ENCODE data around the gene WNT3. TPM values are rescaled to one million over a fixed set of nuclear protein-coding genes. Genes with fewer than 3 reads are reported as not detected.

Gene WNT3
- total and polyA plus RNA-seq, 2 of the 8 experiments (the other 6 are each of a cell fraction or from before 2014, with no cell fraction given), result 0.56 to 2.0 TPM

- 93% methylated on average over 15 of the region's 15 CpGs; no CpG with 5 or more reads in 1 of the 2 experiments for WGBS, 2 experiments (ENCODE audit: extremely low coverage in 1 of 2, insufficient coverage in 1 of 2, insufficient read length in 1 of 2, insufficient replicate concordance in 2 of 2, low coverage in 1 of 2, low lambda C conversion rate in 2 of 2, missing lambda C conversion rate in 1 of 2)
- TF ChIP-seq YY1 (IDR thresholded peaks at IDR 0.05; ENCODE audit: low read depth, low read length), result no peak
- no peak for TF ChIP-seq RXRA (IDR thresholded peaks at IDR 0.05; ENCODE audit: insufficient read depth, low read depth, low read length)
- no peak for TF ChIP-seq EGR1 (IDR thresholded peaks at IDR 0.05; ENCODE audit: borderline replicate concordance, low read depth, low read length)
- no peak for TF ChIP-seq CHD2 (IDR thresholded peaks at IDR 0.05; ENCODE audit: low read length)
- no peak for TF ChIP-seq CTBP2 (IDR thresholded peaks at IDR 0.05; ENCODE audit: borderline replicate concordance, insufficient read depth, insufficient read length, low read length)
- TF ChIP-seq ATF3 (IDR thresholded peaks at IDR 0.05; ENCODE audit: insufficient read depth, low read depth, low read length), result no peak
- TF ChIP-seq SRF (IDR thresholded peaks at IDR 0.05; ENCODE audit: low read depth, low read length), result no peak
- TF ChIP-seq TEAD4 (IDR thresholded peaks at IDR 0.05; ENCODE audit: low read depth, low read length), result no peak
- TF ChIP-seq FOSL1 (IDR thresholded peaks at IDR 0.05; ENCODE audit: insufficient read depth, low read depth, low read length), result no peak
Observed at GRCh38 chr17:46768540-46768870, 50.0 kb downstream of the WNT3 start.

More at GRCh38 chr17:46768540-46768870, 50.0 kb downstream of the WNT3 start:
- H3K27ac ChIP-seq (ENCODE audit: low read depth, low read length), result no peak overlapping the region
- H2BK120ac ChIP-seq (replicated peaks; ENCODE audit: low read depth, low read length), result no peak overlapping the region
- FAIRE-seq (no peak), DNase-seq (ENCODE audit: low read depth in 1 of 2, low spot score in 2 of 2) (no peak)
- no peak overlapping the region for H3K9ac ChIP-seq (replicated peaks in 1 of 4; ENCODE audit: extremely low read depth in 1 of 4, low read depth in 3 of 4, low read length in 3 of 4)
- H4K91ac ChIP-seq (replicated peaks; ENCODE audit: insufficient read length, low read length), result no peak overlapping the region
- ChIA-PET CTCF (ENCODE audit: partially characterized antibody) (interaction anchor here (1.2 kb wide), 1 partner anchor 26 kb away, joined by 3 read pairs; no protein-coding TSS in a partner anchor), POLR2A (ENCODE audit: partially characterized antibody) (no interaction called here)
- no peak overlapping the region for H2BK12ac ChIP-seq (ENCODE audit: low read depth, low read length)
- H4K5ac ChIP-seq (ENCODE audit: insufficient read length, low read depth, low read length), result no peak overlapping the region
- no peak overlapping the region for H2BK15ac ChIP-seq (ENCODE audit: low read length)
- H3K14ac ChIP-seq (ENCODE audit: insufficient read length), result no peak overlapping the region
- no peak overlapping the region for H3K23ac ChIP-seq (ENCODE audit: insufficient read length)
- H3K27me3 ChIP-seq (replicated peaks in 1 of 4; ENCODE audit: control insufficient read depth in 3 of 4, extremely low read depth in 1 of 4, insufficient read depth in 3 of 4, low read length in 3 of 4), result peaks cover 27 to 46% (median 45%) of the 10 kb centered on the region in 4 experiments
- no peaks in the 10 kb centered on the region; a peak in 1 of 8 replicates for H3K36me3 ChIP-seq (ENCODE audit: control insufficient read depth in 2 of 4, insufficient read depth in 4 of 4, low read length in 3 of 4)
- H3K9me3 ChIP-seq (ENCODE audit: insufficient read depth in 2 of 2, low read depth in 1 of 2, low read length in 1 of 2), result no peaks in the 10 kb centered on the region; a peak in 1 of 4 replicates
- no peaks in the 10 kb centered on the region for H3K79me1 ChIP-seq (ENCODE audit: low read depth, low read length)
- H3K4me3 ChIP-seq (ENCODE audit: extremely low read depth in 1 of 4, insufficient read depth in 2 of 4, low read depth in 3 of 4, low read length in 4 of 4), result no peak overlapping the region
- H2AFZ ChIP-seq (ENCODE audit: low read length), result no peak overlapping the region
- H3K4me2 ChIP-seq (ENCODE audit: insufficient read depth in 1 of 2, low read depth in 2 of 2, low read length in 2 of 2), result no peak overlapping the region
- H3K79me2 ChIP-seq (ENCODE audit: control insufficient read depth in 1 of 2, insufficient read depth in 2 of 2, low read length in 2 of 2), result no peaks in the 10 kb centered on the region
- no peak overlapping the region for H2BK20ac ChIP-seq (ENCODE audit: low read length)
- H4K20me1 ChIP-seq (replicated peaks in 1 of 2; ENCODE audit: control insufficient read depth in 1 of 2, insufficient read depth in 2 of 2, low read length in 2 of 2), result peaks cover 7 to 10% of the 10 kb centered on the region in 2 experiments
- peak overlapping the region; percentile 3; the same call in 1 of the 2 replicates for H4K8ac ChIP-seq (ENCODE audit: extremely low read depth, insufficient read depth, low read length)
- no peak overlapping the region for H3K56ac ChIP-seq (replicated peaks; ENCODE audit: insufficient read length, low read depth, low read length)
- peak overlapping the region; percentile 15; the same call in 1 of the 2 replicates for H2AK5ac ChIP-seq (ENCODE audit: low read depth, low read length)
- H3K23me2 ChIP-seq (ENCODE audit: low read depth, low read length), result peaks cover 10% of the 10 kb centered on the region; the same call in 1 of the 2 replicates
- H2BK5ac ChIP-seq (ENCODE audit: low read depth, low read length), result no peak overlapping the region
- H3K4ac ChIP-seq (replicated peaks; ENCODE audit: insufficient read length, low read depth, low read length), result no peak overlapping the region
- peaks cover 6 to 25% (median 19%) of the 10 kb centered on the region in 4 experiments for H3K4me1 ChIP-seq (replicated peaks in 1 of 4; ENCODE audit: control insufficient read depth in 3 of 4, insufficient read depth in 4 of 4, low read length in 3 of 4)
- no peak overlapping the region for H3K18ac ChIP-seq (ENCODE audit: extremely low read depth, low read length)

All from H1 (cell line).